HG02981 (cell line): Measurements from ENCODE around the gene PNPO.

Experiments
- ATAC-seq: cut with Tn5 transposase; IDR thresholded peaks from one replicate; pipeline ENCODE4 v1.9.1; 2021; ENCODE audit warnings: mild to moderate bottlenecking, moderate library complexity; ENCODE audit not compliant: unreplicated experiment

Gene PNPO

GRCh38 chr17:47995241-47995935 is 54.0 kb downstream of the PNPO start:
- ATAC-seq, result no peak

DNA sequence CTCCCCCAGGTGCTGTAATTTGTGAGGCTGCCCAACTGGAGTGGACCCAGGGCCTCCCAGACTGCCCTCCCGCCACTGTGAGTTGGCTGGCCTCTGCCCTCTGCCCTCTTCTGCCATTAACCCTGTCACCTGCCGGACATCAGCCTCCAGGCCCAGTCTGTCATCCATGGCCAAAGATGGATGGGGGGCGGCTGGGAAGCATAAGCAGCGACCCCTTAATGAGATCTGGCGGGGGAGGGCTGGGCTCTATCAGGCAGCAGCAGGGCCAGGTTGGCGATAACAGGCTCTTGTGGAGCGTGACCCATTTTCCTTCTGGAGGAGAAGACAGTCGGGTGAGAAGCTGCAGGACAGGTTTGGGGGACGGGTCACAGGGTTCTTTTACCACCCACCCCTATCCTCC is 54.8 kb downstream of the PNPO start:
- ATAC-seq, result no peak

GRCh38 chr17:47997586-47997985 is 56.2 kb downstream of the PNPO start:
- no peak for ATAC-seq

DNA sequence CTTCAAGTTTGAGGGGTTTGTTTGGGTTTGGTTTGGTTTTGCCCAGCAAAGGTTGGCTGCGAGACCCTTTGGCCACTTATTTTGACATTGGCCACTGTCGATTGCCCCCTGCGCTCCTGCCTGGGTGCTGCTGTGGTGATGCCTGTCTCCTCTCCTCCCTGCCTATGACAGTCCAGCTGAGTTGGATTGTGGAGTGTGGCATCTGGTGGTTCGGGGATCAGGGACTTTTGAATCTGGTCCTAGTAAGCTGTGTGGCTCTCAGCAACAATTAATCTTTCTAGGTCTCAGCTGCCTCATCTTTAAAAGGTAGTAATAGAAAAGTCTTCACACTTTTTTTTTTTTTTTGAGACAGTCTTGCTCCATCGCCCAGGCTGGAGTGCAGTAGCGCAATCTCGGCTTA is 56.7 kb downstream of the PNPO start:
- no peak for ATAC-seq
